CD4-positive, alpha-beta T cell treated with Interleukin-15 for 4 hours (primary cell): ENCODE results near the gene ELMO1.

Source experiments
- DNase-seq: peaks from one replicate; pipeline ENCODE4 v3.0.0-alpha.2; 2020; ENCODE audit warnings: low spot score

The ELMO1 gene

DNA sequence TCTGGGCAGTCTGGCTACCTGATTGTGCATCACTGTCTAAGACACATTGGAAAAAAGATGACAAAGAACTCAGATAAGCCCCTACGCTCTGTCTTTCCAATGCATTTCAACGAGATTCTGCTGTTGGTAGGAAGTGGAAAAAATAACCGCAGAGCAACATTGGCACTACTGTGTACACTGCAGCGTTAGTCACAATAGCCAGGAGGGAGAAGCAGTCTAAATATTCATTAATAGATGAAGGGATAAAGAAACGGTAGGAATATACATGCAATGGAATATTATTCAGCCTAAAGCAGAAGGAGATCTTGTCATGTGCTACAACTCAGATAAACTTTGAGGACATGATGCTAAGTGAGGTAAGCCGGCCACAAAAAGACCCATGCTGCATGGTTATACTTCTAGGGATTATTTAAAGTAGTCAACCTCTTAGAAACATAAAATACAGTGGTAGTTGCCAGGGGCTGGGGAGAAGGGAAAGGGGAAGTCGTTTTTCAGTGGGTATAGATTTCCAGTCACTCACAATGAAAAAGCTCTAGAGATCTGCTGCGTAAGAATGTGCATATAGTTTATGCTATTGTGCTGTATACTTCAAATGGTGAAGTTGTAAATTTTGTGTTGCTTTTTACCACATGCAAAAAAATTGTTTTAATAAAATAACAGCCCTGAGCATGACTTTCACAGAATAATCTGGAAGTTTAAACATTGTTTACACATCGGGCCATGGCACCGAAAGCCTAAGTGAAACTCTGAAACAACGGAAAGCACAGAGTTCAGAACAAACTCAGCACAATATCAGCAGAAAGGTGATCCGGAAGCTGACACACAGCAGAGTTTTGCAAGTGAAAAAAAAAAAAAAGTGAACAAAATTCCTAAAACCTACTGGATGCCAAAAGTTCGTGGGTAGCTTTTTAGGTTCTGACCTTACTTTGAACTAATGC, 40.1 kb downstream of the ELMO1 start:
- peak; percentile 25 for DNase-seq

- no peak for DNase-seq
Measured at GRCh38 chr7:37405603-37406122, 43.0 kb downstream of the ELMO1 start.

DNA sequence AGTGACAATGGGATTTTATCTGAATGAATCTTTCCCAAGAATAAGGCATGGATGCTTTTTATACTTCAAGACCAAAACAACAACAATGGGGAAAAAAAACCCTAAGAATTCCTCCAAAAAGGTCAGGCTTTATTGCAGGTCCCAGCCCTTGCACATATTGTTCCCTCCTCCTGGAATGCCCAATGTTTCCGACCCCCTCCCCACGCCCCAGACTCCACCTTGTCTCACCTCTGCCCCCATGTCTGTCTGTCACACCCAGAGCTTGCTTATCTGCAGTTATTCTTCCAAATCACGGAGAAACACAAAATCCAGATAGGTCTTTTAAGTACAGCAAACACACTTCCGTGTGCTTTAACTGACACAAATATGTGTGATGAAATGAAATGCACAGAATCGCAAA, 43.5 kb downstream of the ELMO1 start:
- DNase-seq, result no peak

GRCh38 chr7:37399876-37400421, 48.7 kb downstream of the ELMO1 start:
- DNase-seq, result no peak

- DNase-seq, result no peak
Measured at GRCh38 chr7:37398403-37398802, 50.3 kb downstream of the ELMO1 start.

DNA sequence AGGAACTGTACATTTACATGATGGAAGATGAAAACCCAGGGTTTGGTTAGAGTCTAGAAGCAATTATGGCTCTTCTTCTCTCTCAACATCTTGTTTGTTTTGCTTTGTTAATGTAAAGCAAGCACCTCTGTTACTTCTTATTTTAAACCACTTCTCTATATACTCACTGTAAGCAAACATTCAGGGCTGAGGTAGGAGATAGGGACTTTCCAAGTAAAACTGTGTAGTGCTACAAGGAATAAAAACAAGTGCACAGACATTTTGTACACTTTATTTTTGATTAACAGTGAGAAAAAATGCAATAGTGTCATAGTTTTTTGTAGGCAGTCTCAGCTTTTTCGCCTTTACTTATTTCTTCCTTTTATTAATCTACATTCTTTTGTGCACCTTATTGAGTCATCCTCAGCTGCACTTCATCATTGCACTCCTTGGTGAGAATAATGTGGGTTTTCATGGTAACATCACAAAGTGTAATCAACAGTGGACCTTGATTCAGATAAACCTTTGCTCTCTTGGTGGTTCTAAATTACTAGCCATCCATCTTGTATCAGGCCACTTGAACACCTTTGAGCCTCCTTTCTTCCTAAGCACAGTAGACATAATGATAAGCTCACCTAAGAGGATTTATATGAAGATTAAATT, 52.9 kb downstream of the ELMO1 start:
- DNase-seq, result peak; percentile 20

GRCh38 chr7:37394158-37394557, 54.5 kb downstream of the ELMO1 start:
- DNase-seq, result no peak

DNA sequence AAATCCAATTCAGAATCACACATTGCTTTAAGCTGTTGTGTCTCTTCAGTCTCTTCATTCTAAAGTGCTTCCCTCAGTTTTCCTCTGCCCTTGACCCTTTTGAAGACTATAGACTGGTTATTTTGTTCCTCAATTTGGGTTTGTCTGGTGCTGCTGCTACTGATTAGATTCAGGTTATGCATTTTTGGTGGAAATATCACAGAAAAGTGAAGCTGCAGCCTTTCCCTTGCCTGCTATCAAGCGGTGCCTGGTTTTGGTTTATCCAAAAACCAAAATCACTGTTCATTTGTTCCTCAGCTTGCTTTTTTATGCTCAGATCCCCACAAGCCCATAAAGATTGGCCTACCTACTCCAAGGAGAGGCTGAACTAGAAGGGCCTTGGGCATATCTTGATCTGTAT, 55.2 kb downstream of the ELMO1 start:
- DNase-seq, result no peak

DNA sequence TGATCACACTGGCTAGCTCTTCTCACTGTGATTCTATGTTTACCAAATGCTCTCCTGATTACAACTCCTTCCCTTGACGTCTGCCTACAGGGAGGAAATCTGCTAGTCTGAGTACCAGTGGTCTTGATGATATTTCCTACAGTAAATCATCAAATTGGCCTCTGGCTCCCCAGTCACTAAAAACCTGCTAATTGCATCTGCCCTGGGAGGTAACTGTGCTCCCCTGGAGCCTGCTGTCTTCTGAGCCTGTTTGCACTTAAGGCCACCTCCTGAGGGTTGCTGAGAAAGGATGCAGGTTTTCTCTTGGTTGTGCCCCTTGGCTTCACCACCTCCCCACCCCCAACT, 56.0 kb downstream of the ELMO1 start:
- no peak for DNase-seq

- no peak for DNase-seq
Measured at GRCh38 chr7:37391791-37392672, 56.6 kb downstream of the ELMO1 start.

GRCh38 chr7:37390114-37390513, 58.5 kb downstream of the ELMO1 start:
- DNase-seq, result no peak

DNA sequence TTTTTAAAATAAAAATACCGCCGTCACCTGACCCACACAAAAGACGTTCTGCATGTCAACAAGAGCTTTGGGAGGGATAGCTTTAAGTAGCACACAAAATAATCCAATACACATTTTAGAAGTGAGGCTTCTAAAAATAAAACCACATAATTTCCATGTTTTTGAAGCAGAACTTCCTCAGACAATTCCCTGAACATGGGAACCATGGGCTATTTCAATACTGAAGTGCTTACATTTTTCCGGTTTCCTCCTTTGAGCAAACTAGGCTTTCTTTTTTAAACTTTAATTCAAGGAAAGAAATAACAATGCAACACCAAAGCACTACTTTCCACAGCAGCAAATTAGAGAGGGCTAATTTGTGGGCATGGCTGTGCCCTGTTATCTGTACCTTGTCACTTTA, 59.9 kb downstream of the ELMO1 start:
- DNase-seq, result no peak

GRCh38 chr7:37385787-37386186, 62.9 kb downstream of the ELMO1 start:
- DNase-seq, result no peak

- DNase-seq, result no peak
Measured at GRCh38 chr7:37382546-37383088, 66.0 kb downstream of the ELMO1 start.

GRCh38 chr7:37380831-37381230, 67.8 kb downstream of the ELMO1 start:
- no peak for DNase-seq

DNA sequence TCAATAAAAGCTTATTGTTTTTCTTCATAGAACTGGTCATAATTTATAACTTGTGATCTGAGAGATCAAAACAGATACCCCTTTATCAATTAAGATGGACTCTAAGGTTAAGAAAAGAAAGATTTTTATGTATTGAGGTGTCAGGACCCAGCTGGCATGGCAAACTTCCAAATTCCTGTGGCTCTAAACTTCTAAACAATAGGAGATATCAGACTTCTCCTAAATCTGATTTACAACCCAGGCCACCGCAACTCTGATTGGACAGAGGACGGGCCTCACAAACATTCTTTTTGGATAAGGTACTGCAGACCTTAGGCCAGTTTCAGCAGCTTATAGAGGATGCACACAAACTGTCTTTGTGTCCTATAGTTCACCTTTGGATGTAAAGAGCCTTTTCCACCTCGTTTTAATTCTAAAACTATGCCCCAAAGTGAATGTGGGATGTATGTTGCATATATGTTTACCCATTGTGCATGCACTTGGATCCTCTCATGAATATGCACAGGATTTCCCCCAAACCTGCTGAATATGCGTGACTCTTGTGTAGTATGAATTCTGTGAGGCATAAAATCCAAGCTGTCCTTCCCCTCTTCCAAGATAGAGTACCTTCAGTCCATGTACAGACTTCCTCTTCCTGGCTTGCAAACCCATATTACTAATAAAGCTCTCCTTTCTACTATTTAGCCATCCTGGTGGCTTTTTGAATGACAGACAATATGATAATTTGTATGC, 69.0 kb downstream of the ELMO1 start:
- DNase-seq, result no peak

- DNase-seq, result no peak
Measured at GRCh38 chr7:37377231-37377630, 71.4 kb downstream of the ELMO1 start.

- DNase-seq, result no peak
Measured at GRCh38 chr7:37376386-37376785, 72.3 kb downstream of the ELMO1 start.

DNA sequence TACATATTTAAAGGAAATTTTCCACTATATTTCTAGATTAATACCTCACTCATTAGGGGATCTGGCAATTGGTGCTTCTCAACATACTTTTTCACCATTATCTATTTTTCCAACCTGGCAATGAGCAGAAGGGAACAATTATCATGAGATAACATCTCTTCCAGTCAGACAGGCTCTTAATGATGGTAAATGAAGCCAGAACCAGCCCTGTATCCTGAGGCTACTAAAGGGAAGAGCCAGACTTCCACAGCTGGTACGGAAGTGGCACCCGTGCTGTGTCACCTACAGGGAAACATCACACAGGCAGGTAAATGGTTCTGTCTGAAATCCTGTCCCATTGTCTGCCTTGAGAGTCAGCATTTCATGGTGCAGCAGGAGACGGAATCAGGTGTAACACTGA, 75.9 kb downstream of the ELMO1 start:
- no peak for DNase-seq

- DNase-seq, result no peak
Measured at GRCh38 chr7:37371755-37372154, 76.9 kb downstream of the ELMO1 start.

DNA sequence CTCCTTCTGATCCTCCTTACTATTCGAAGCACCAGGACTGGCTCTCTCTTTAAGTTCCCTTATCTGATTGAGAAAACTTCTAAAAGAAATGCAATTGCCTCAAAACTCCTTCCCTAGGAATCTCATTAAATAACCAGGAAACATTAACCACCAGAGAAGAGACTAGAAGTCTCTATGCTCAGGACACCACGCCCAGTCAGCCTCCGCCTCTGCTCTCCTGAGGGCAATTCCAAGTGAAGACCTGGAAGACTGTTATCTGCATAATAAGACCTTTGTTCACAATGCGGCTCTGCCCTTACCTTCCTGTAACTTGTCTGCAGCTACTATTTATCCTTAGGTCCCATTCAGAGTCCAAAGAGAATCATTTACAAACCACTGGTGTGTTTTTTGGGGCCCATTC, 78.8 kb downstream of the ELMO1 start:
- no peak for DNase-seq
